ENCODE measurements around the gene LGI2.

GRCh38 chr4:24984602-24985532 is 45.9 kb downstream of the LGI2 start:
- no peak for TF ChIP-seq POLR2A (IDR thresholded peaks at IDR 0.05)
- TF ChIP-seq, protein P1, sequence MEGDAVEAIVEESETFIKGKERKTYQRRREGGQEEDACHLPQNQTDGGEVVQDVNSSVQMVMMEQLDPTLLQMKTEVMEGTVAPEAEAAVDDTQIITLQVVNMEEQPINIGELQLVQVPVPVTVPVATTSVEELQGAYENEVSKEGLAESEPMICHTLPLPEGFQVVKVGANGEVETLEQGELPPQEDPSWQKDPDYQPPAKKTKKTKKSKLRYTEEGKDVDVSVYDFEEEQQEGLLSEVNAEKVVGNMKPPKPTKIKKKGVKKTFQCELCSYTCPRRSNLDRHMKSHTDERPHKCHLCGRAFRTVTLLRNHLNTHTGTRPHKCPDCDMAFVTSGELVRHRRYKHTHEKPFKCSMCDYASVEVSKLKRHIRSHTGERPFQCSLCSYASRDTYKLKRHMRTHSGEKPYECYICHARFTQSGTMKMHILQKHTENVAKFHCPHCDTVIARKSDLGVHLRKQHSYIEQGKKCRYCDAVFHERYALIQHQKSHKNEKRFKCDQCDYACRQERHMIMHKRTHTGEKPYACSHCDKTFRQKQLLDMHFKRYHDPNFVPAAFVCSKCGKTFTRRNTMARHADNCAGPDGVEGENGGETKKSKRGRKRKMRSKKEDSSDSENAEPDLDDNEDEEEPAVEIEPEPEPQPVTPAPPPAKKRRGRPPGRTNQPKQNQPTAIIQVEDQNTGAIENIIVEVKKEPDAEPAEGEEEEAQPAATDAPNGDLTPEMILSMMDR (IDR thresholded peaks at IDR 0.05): no peak
